IMR-90 (cell line): ENCODE data around the gene AGBL1. TPM values are rescaled to one million over a fixed set of nuclear protein-coding genes. Genes with fewer than 3 reads are reported as not detected.

ENCODE experiments used
- ATAC-seq: fragments of 200-7000 bp; cut with Tn5 transposase; 2 replicates; pipeline ENCODE4 v1.9.1; 2020; ENCODE audit warnings: low read depth, mild to moderate bottlenecking, moderate library complexity
- BruUV-seq: library from RNA; stranded (reverse); fragments of 400-500 nt; replicated peaks from 2 replicates; lab custom pipeline; 2021; lab: Mats Ljungman, UMichigan
- CTCF ChIA-PET: fragments of 300-600 bp; formaldehyde crosslinking; extraction: SDS; loops from one replicate; lab custom pipeline; 2021; ENCODE audit warnings: antibody characterized with exemption; lab: Yijun Ruan, JAX
- POLR2A ChIA-PET: fragments of 300-600 bp; sonication (Branson Sonifier 250); formaldehyde crosslinking; loops from one replicate; lab custom pipeline; 2022; ENCODE audit warnings: antibody characterized with exemption; ENCODE audit not compliant: unreplicated experiment; lab: Charles Lee
- DNase-seq: peaks from one replicate; pipeline ENCODE4 v3.0.0; 2013
- H2AFZ ChIP-seq: replicated peaks from 2 replicates; pipeline ENCODE3; 2013; ENCODE audit warnings: low read length, mild to moderate bottlenecking; ENCODE audit not compliant: poor library complexity
- H2AK5ac ChIP-seq: 2 replicates; pipeline ENCODE4 v1.6.1; 2013; ENCODE audit warnings: low read depth, low read length, inconsistent platforms
- H2AK9ac ChIP-seq: replicated peaks from 2 replicates; pipeline ENCODE3; 2013; ENCODE audit warnings: mild to moderate bottlenecking, low read depth, low read length, moderate library complexity; ENCODE audit not compliant: poor library complexity
- H2BK120ac ChIP-seq: 2 replicates; pipeline ENCODE4 v1.6.1; 2013; ENCODE audit warnings: low read depth, low read length, inconsistent platforms
- H2BK15ac ChIP-seq: 3 replicates; pipeline ENCODE4 v1.6.1; 2013; ENCODE audit warnings: low read depth, low read length, inconsistent platforms
- H2BK20ac ChIP-seq: 2 replicates; pipeline ENCODE4 v1.6.1; 2013; ENCODE audit warnings: low read depth, mild to moderate bottlenecking, inconsistent platforms, low read length, moderate library complexity
- H2BK5ac ChIP-seq: 2 replicates; pipeline ENCODE4 v1.6.1; 2013; ENCODE audit warnings: mild to moderate bottlenecking, low read depth, low read length, inconsistent platforms; ENCODE audit not compliant: poor library complexity, severe bottlenecking
- H3K14ac ChIP-seq: replicated peaks from 2 replicates; pipeline ENCODE4 v1.6.1; 2013; ENCODE audit warnings: low read depth, low read length, inconsistent platforms
- H3K18ac ChIP-seq: 2 replicates; pipeline ENCODE4 v1.6.1; 2013; ENCODE audit warnings: low read depth, low read length, control low read depth
- H3K23ac ChIP-seq: 2 replicates; pipeline ENCODE4 v1.6.1; 2013; ENCODE audit warnings: low read depth, low read length, inconsistent platforms
- H3K27ac ChIP-seq: 2 replicates; pipeline ENCODE4 v1.5.1; 2013; ENCODE audit warnings: mild to moderate bottlenecking, control low read depth, low read length; ENCODE audit not compliant: insufficient read depth
- H3K27me3 ChIP-seq: 2 replicates; pipeline ENCODE4 v1.6.1; 2013; ENCODE audit warnings: low read length; ENCODE audit not compliant: control insufficient read depth, insufficient read depth
- H3K36me3 ChIP-seq: 2 replicates; pipeline ENCODE4 v1.6.1; 2013; ENCODE audit warnings: low read length, mixed read lengths; ENCODE audit not compliant: control insufficient read depth, insufficient read depth
- H3K4ac ChIP-seq: 2 replicates; pipeline ENCODE4 v1.6.1; 2013; ENCODE audit warnings: low read depth, low read length, inconsistent platforms
- H3K4me1 ChIP-seq: 2 replicates; pipeline ENCODE4 v1.6.1; 2013; ENCODE audit warnings: low read length, mixed read lengths; ENCODE audit not compliant: control insufficient read depth, insufficient read depth
- H3K4me2 ChIP-seq: 2 replicates; pipeline ENCODE4 v1.6.1; 2013; ENCODE audit warnings: low read depth, mild to moderate bottlenecking, control low read depth, low read length, moderate library complexity
- H3K4me3 ChIP-seq: 2 replicates; pipeline ENCODE4 v1.5.1; 2013; ENCODE audit warnings: low read depth, mild to moderate bottlenecking, control low read depth, low read length, moderate library complexity; ENCODE audit not compliant: insufficient read depth
- H3K56ac ChIP-seq: 2 replicates; pipeline ENCODE4 v1.6.1; 2013; ENCODE audit warnings: low read length, inconsistent platforms; ENCODE audit not compliant: insufficient read depth; ENCODE audit errors: extremely low read depth
- H3K79me1 ChIP-seq, 2 experiments: 2 replicates each; pipeline ENCODE4 v1.6.1; 2013; ENCODE audit warnings: low read length in 2 of 2, inconsistent platforms in 1 of 2, low read depth in 1 of 2
- H3K9ac ChIP-seq: 2 replicates; pipeline ENCODE4 v1.6.1; 2013; ENCODE audit warnings: low read depth, low read length, control low read depth
- H3K9me1 ChIP-seq: 2 replicates; pipeline ENCODE4 v1.6.1; 2013; ENCODE audit warnings: low read length, inconsistent platforms; ENCODE audit not compliant: insufficient read depth
- H3K9me3 ChIP-seq: 2 replicates; pipeline ENCODE4 v1.6.1; 2013; ENCODE audit warnings: low read length; ENCODE audit not compliant: control insufficient read depth, insufficient read depth
- H4K20me1 ChIP-seq: 2 replicates; pipeline ENCODE4 v1.6.1; 2013; ENCODE audit warnings: low read length, inconsistent platforms; ENCODE audit not compliant: insufficient read depth
- H4K5ac ChIP-seq: 2 replicates; pipeline ENCODE4 v1.6.1; 2013; ENCODE audit warnings: mild to moderate bottlenecking, low read depth, low read length, control low read depth
- H4K8ac ChIP-seq, 2 experiments: 2 replicates each; pipeline ENCODE4 v1.6.1; 2013; ENCODE audit warnings: low read depth in 2 of 2, low read length in 2 of 2, control low read depth in 1 of 2, inconsistent platforms in 1 of 2
- H4K91ac ChIP-seq: 2 replicates; pipeline ENCODE4 v1.6.1; 2013; ENCODE audit warnings: low read depth, low read length, inconsistent platforms; ENCODE audit not compliant: insufficient read depth
- CEBPB ChIP-seq: IDR thresholded peaks from 2 replicates; pipeline ENCODE4 v1.6.1; 2012; ENCODE audit warnings: low read depth, low read length, improper control_type of control experiment
- CHD1 ChIP-seq: IDR thresholded peaks from 2 replicates; pipeline ENCODE4 v1.6.1; 2012; ENCODE audit warnings: low read depth, low read length, improper control_type of control experiment
- CTCF ChIP-seq: conservative IDR thresholded peaks from 2 replicates; pipeline ENCODE4 v1.5.1; 2012; ENCODE audit warnings: mild to moderate bottlenecking, low read depth, low read length, improper control_type of control experiment
- MAFK ChIP-seq: IDR thresholded peaks from 2 replicates; pipeline ENCODE4 v1.6.1; 2012; ENCODE audit warnings: low read depth, low read length, improper control_type of control experiment
- MAZ ChIP-seq: IDR thresholded peaks from 2 replicates; pipeline ENCODE4 v1.6.1; 2012; ENCODE audit warnings: low read depth, mild to moderate bottlenecking, low read length, improper control_type of control experiment, moderate library complexity, borderline replicate concordance
- POLR2A ChIP-seq: IDR thresholded peaks from 2 replicates; pipeline ENCODE4 v1.6.1; 2012; ENCODE audit warnings: mild to moderate bottlenecking, low read depth, low read length
- RAD21 ChIP-seq: IDR thresholded peaks from 2 replicates; pipeline ENCODE4 v1.6.1; 2012; ENCODE audit warnings: low read length, improper control_type of control experiment
- WGBS, 2 experiments: methylation state at CpG; one replicate each; pipeline versions ENCODE4 v1.1.5 to v1.1.7; 2013; ENCODE audit warnings: missing lambda C conversion rate in 2 of 2; ENCODE audit not compliant: insufficient read length in 1 of 2; ENCODE audit errors: extremely low coverage in 2 of 2; 5-methylcytosine and 5-hydroxymethylcytosine counted together
- dilution Hi-C: fragments of 300-500 bp; cut with HindIII; formaldehyde crosslinking; loops from one replicate; pipeline ENCODE4 v1.14.3; 2018; ENCODE audit warnings: low sequenced_read_pairs; ENCODE audit not compliant: unreplicated experiment
- in situ Hi-C: fragments of 300-500 bp; cut with MboI; formaldehyde crosslinking; loops from 3 replicates; pipeline ENCODE4 v1.14.3; 2019; ENCODE audit warnings: low sequenced_read_pairs, inconsistent platforms, mixed read lengths
- intact Hi-C: fragments of 100-400 bp; cut with micrococcal nuclease; formaldehyde crosslinking; loops from 2 replicates; pipeline ENCODE4 v1.10.0; 2022
- polyA plus RNA-seq, 3 experiments: library from polyadenylated mRNA; depleted of rRNA; stranded (reverse); fragments of >200 nt; gene quantifications; 2 replicates each; pipeline ENCODE4 v1.2.3, GENCODE V29; 2012; ENCODE audit warnings: low replicate concordance in 1 of 3
- total RNA-seq: library from RNA; depleted of rRNA; stranded (reverse); fragments of >200 nt; gene quantifications from 2 replicates; pipeline ENCODE4 v1.2.3, GENCODE V29; 2012

The AGBL1 gene
- total and polyA plus RNA-seq, 2 of the 4 experiments (the other 2 are of a cell fraction) = not detected

GRCh38 chr15:86311568-86312280, 232.1 kb downstream of the AGBL1 start:
- H3K9me3 ChIP-seq = peaks cover 19% of the 10 kb centered on the region
- H2BK20ac ChIP-seq = no peak overlapping the region
- H2AFZ ChIP-seq = no peak overlapping the region
- H4K8ac ChIP-seq = no peak overlapping the region
- no peaks in the 10 kb centered on the region for H3K79me1 ChIP-seq
- TF ChIP-seq MAFK (no peak), MAZ (no peak), CTCF (no peak), CEBPB (no peak), POLR2A (no peak), CHD1 (no peak), RAD21 (no peak)
- H2AK9ac ChIP-seq = no peak overlapping the region
- H2BK120ac ChIP-seq = no peak overlapping the region
- no peaks in the 10 kb centered on the region for H3K36me3 ChIP-seq
- H3K23ac ChIP-seq = no peak overlapping the region
- ATAC-seq = no peak
- H3K18ac ChIP-seq = no peak overlapping the region
- no peak overlapping the region for H3K4ac ChIP-seq
- CTCF ChIA-PET = no interaction called here
- no peak overlapping the region for H4K5ac ChIP-seq
- BruUV-seq = no TSS peak
- dilution Hi-C loops = no loop called here
- H3K14ac ChIP-seq = no peak overlapping the region
- H3K27ac ChIP-seq = no peak overlapping the region
- H2BK15ac ChIP-seq = no peak overlapping the region
- H2BK5ac ChIP-seq = no peak overlapping the region
- H3K9ac ChIP-seq = no peak overlapping the region
- intact Hi-C loops = no loop called here
- H3K9me1 ChIP-seq = no peaks in the 10 kb centered on the region
- no peak for DNase-seq
- no peaks in the 10 kb centered on the region for H4K20me1 ChIP-seq
- no peak overlapping the region for H3K4me2 ChIP-seq
- H2AK5ac ChIP-seq = no peak overlapping the region
- in situ Hi-C loops = no loop called here
- no peaks in the 10 kb centered on the region for H3K27me3 ChIP-seq
- H3K4me1 ChIP-seq = no peaks in the 10 kb centered on the region
- no peak overlapping the region for H3K56ac ChIP-seq
- H4K91ac ChIP-seq = no peak overlapping the region
- no CpG with 5 or more reads among the region's 9 CpGs for WGBS, 2 experiments
- POLR2A ChIA-PET = no interaction called here
- H3K4me3 ChIP-seq = no peak overlapping the region
